Measurements from ENCODE around the gene FTL.

FTL gene

GRCh38 chr19:48946463-48947257, 18.4 kb upstream of the FTL start:
- no peak for DNase-seq

- no peak for DNase-seq
These were observed 17.9 kb upstream of the FTL start for GRCh38 chr19:48947258-48947542.

DNA sequence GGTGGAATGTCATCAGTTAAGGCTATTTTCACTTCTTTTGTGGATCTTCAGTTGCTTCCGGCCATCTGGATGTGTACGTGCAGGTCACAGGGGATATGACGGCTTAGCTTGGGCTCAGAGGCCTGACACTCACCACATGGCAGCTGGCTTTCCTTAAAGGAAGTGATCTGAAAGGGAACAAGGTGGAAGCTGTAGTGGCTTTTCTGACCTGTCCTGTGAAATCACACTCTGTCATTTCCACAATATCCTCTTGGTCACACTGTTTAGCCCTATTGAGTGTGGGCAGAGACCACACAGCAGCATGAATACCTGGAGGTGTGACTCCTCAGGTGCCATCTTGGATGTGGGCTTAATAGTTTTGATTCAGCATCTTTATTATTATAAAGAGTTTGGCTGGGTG, 14.9 kb upstream of the FTL start:
- DNase-seq: no peak

GRCh38 chr19:48950830-48951519, 14.1 kb upstream of the FTL start:
- no peak for DNase-seq

- DNase-seq: no peak
These were observed 12.0 kb upstream of the FTL start for GRCh38 chr19:48953141-48953540.

DNA sequence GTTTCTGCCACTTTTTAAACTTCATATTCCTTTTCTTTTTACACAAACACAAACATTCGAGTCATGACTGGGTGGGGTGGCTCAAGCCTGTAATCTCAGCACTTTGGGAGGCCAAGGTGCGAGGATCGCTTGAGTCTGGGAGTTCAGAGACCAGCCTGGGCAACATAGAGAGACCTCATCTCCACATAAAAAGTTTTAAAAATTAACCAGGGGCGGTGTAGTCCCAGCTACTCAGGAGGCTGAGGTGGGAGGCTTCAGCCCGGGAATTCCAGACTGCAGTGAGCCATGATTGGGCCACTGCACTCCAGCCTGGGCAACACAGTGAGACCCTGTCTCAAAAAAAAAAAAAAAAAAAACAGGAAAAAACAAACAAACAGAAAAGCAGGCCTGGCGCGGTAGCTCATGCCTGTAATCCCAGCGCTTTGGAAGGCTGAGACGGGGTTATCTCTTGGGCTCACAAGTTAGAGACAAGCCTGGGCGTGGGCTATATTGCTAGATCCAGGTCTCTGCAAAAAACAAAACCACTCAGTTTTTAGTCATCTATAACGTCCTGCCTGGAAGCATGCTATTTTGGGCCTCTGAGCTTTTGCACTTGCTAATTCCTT, 11.0 kb upstream of the FTL start:
- DNase-seq: no peak

GRCh38 chr19:48954595-48955307, 10.4 kb upstream of the FTL start, which contains the start of gene BAX:
Gene BAX, plus strand, starts transcription at chr19:48954875. Its CDS starts 54 bp downstream, at chr19:48954929.
- peak; percentile 86 for DNase-seq

DNA sequence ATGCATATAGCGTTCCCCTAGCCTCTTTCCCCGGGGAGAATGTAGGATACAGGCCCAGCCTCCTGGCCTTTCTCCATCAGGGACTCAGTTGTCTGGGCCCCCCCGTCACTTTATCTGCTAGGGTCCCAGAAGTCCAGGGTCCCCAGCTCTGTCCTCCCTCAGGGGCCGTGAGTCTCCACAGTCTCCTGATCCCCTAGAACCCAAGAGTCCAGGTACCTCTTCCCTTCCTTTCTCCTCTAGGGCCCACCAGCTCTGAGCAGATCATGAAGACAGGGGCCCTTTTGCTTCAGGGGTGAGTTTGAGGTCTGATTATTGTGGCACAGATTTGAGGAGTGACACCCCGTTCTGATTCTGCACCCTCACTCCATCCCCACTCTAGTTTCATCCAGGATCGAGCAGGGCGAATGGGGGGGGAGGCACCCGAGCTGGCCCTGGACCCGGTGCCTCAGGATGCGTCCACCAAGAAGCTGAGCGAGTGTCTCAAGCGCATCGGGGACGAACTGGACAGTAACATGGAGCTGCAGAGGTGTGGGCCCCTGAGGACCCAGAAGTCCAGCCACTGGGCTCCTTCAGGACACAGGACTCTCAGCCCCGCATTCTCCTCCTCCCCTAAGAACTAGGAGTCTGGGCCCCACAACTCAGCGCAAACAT, 9.7 kb upstream of the FTL start:
- DNase-seq: no peak

DNA sequence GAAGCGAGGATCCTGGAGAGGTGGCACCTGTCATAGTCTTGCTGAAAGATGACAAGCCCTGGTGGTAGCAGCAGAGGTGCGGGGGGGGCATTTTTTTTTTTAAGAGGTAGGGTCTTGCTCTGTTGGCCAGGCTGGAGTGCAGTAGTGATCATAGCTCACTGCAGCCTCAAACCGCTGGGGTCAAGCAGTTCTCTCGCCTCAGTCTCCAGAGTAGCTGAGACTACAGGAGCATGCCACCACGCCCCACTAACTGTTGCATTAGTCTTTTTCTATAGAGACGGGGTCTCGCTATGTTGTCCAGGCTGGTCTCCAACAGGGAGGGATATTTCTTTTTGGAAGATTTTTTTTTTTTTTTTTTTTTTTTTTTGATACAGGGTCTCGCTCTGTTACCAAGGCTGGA, 7.1 kb upstream of the FTL start:
- no peak for DNase-seq

- DNase-seq: no peak
These were observed 5.5 kb upstream of the FTL start for GRCh38 chr19:48959341-48960239.

DNA sequence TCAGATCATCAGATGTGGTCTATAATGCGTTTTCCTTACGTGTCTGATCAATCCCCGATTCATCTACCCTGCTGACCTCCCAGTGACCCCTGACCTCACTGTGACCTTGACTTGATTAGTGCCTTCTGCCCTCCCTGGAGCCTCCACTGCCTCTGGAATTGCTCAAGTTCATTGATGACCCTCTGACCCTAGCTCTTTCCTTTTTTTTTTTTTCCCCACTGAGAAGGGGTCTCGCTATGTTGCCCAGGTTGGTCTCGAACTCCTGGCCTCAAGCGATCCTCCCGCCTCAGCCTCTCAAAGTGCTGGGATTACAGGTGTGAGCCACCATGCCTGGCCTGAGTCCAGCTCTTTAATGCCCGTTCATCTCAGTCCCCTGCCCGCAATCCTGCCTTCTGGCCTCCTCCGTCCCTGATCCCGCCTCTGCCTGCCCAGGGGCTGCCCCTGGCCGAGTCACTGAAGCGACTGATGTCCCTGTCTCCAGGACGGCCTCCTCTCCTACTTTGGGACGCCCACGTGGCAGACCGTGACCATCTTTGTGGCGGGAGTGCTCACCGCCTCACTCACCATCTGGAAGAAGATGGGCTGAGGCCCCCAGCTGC, 4.0 kb upstream of the FTL start:
- no peak for DNase-seq

DNA sequence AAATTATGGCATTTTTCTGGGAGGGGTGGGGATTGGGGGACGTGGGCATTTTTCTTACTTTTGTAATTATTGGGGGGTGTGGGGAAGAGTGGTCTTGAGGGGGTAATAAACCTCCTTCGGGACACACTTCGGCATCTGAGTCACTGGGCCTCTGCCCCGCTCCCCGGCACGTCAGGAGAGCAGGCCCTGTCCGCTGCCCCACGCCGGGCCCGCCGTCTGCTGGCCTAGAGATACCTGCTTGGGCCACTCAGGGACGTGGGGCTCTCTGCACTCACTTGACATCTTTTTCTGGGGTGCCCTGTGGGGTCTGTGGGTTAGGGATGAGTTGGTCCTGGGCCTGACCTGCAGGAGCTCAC, 3.5 kb upstream of the FTL start:
- DNase-seq: no peak

- DNase-seq: no peak
These were observed 2.9 kb upstream of the FTL start for GRCh38 chr19:48962029-48962848.

- no peak for DNase-seq
These were observed 2.3 kb upstream of the FTL start for GRCh38 chr19:48962849-48963165.

DNA sequence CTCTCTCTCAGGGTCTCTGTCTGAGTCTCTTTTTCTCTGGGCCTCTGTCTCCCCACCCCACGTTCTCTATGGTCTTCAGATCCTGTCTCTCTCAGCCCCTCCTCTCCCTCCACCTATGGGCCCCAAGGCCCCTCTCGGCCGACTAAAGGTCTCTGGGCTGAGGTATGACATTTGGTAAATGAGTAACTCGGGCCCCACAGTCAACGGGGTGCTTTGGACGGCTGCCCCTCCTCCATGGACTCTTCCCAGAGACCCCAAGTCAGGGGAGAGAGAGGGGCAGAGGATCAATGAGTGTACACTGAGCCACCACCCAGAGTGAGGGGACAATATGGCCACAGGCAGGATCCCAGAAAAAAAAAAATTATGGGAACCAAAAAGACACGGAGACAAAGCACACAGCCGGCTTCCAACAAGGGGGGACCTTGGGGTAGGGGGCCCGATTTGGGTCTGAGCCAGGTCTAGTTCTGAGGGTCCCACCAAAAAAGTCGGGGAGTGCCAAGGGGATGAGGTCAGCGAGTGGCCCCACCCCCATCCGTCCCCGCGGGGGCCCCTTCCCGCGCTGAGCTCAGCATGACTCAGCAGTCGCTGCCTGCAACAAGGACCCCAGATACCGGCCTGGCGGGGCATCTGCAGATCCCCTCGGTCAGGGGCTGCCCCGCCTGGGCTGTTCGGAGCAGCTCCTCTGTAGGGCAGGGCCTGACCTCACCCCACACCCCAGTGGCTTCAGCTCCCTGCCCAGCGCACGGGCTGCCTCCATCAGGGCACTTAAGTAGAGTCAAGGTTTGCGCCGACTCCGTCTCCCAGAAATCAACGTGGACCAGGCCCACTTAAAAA, 1.5 kb upstream of the FTL start:
- no peak for DNase-seq

- DNase-seq: no peak
These were observed 687 bp upstream of the FTL start for GRCh38 chr19:48964205-48965039.

- DNase-seq: no peak
These were observed 864 bp downstream of the FTL start for GRCh38 chr19:48965806-48966540.

Data from 8988T (cell line).